ENCODE measurements around the gene ERGIC1.

- TF ChIP-seq CTCF (IDR thresholded peaks at IDR 0.05; ENCODE audit: control extremely low read depth in 1 of 3, insufficient read depth in 1 of 3, low read depth in 1 of 3, low read length in 3 of 3): no peak
- no peak for TF ChIP-seq POLR2A (IDR thresholded peaks at IDR 0.05; ENCODE audit: control extremely low read depth in 1 of 2, low read depth in 2 of 2, low read length in 2 of 2)
- no peak for TF ChIP-seq HDAC6 (IDR thresholded peaks at IDR 0.05; ENCODE audit: low read depth, low read length)
- no peak for TF ChIP-seq TAF1 (IDR thresholded peaks at IDR 0.05; ENCODE audit: low read depth, low read length)
- no peak for TF ChIP-seq GABPA (IDR thresholded peaks at IDR 0.05; ENCODE audit: borderline replicate concordance, insufficient read depth, low read length)
- no peak for TF ChIP-seq KDM5A (IDR thresholded peaks at IDR 0.05; ENCODE audit: low read length)
- TF ChIP-seq EP300 (IDR thresholded peaks at IDR 0.05; ENCODE audit: borderline replicate concordance in 1 of 2, low read depth in 2 of 2, low read length in 2 of 2): no peak
- no peak for TF ChIP-seq MAFK (IDR thresholded peaks at IDR 0.05; ENCODE audit: low read depth, low read length)
- TF ChIP-seq SIN3A (conservative IDR thresholded peaks at IDR 0.05 in 1 of 2, IDR thresholded peaks at IDR 0.05 in 1 of 2; ENCODE audit: low read depth in 1 of 2, low read length in 2 of 2): no peak
- TF ChIP-seq CREB1 (IDR thresholded peaks at IDR 0.05): no peak
- TF ChIP-seq JUND (IDR thresholded peaks at IDR 0.05; ENCODE audit: low read length): no peak
- no peak for TF ChIP-seq JUN (IDR thresholded peaks at IDR 0.05; ENCODE audit: low read depth, low read length)
- TF ChIP-seq SRF (IDR thresholded peaks at IDR 0.05; ENCODE audit: low read depth, low read length): no peak
Observed at GRCh38 chr5:172919525-172920446, 85.7 kb downstream of the ERGIC1 start.
